WI38 (cell line): ENCODE data around the gene SLF1.

ENCODE experiments used
- H3K4me3 ChIP-seq: 2 replicates; pipeline ENCODE4 v1.5.1; 2011; ENCODE audit warnings: low read depth, mild to moderate bottlenecking, control low read depth, low read length
- CTCF ChIP-seq: IDR thresholded peaks from 2 replicates; pipeline ENCODE4 v1.5.1; 2012; ENCODE audit warnings: low read depth, mild to moderate bottlenecking, control low read depth, low read length

The SLF1 gene

DNA sequence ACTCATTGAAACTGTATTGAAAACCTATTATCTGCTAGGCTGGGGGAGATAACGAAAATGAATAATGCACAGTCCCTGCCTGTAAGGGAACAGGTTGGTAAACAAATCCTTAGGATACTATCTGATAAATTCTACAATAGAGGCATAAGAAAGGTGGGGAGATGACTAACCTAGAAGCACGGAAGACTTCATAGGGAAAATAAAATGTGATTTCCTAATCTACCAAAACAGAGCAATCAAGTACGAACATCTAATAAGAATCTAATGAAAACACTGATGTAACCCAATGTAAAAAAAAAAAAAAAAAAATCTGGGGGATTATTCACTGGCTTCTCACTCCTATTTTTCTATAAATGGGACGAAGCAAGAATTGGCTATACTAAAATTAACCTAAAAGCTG lies 124.4 kb downstream of the SLF1 start:
- H3K4me3 ChIP-seq, result no peak overlapping the region
- TF ChIP-seq CTCF, result no peak

GRCh38 chr5:94744906-94745305 lies 126.4 kb downstream of the SLF1 start:
- no peak overlapping the region for H3K4me3 ChIP-seq
- no peak for TF ChIP-seq CTCF

GRCh38 chr5:94745786-94746730 lies 127.6 kb downstream of the SLF1 start:
- TF ChIP-seq CTCF, result no peak
- H3K4me3 ChIP-seq, result no peak overlapping the region

GRCh38 chr5:94746731-94747124 lies 128.3 kb downstream of the SLF1 start:
- no peak overlapping the region for H3K4me3 ChIP-seq
- TF ChIP-seq CTCF, result no peak
